Epidermal melanocyte (primary cell): ENCODE measurements around the gene BMPER.

ENCODE experiments used
- DNase-seq: peaks from one replicate; pipeline ENCODE4 v3.0.0; 2011; ENCODE audit warnings: low spot score; ENCODE audit not compliant: insufficient read length

The BMPER gene

GRCh38 chr7:33922820-33923219 is 17.5 kb downstream of the BMPER start:
- DNase-seq: no peak

- DNase-seq: no peak
Measured at GRCh38 chr7:33923440-33924229, 18.3 kb downstream of the BMPER start.

GRCh38 chr7:33926535-33926934 is 21.2 kb downstream of the BMPER start:
- DNase-seq: no peak

- DNase-seq: no peak
Measured at GRCh38 chr7:33928986-33929385, 23.6 kb downstream of the BMPER start.

- no peak for DNase-seq
Measured at GRCh38 chr7:33932221-33932620, 26.9 kb downstream of the BMPER start.

- peak; percentile 51 for DNase-seq
Measured at GRCh38 chr7:33932832-33933468, 27.6 kb downstream of the BMPER start.

- peak; percentile 48 for DNase-seq
Measured at GRCh38 chr7:33933611-33934281, 28.4 kb downstream of the BMPER start.

GRCh38 chr7:33934391-33934790 is 29.1 kb downstream of the BMPER start:
- DNase-seq: no peak

- no peak for DNase-seq
Measured at GRCh38 chr7:33936503-33936902, 31.2 kb downstream of the BMPER start.

- DNase-seq: no peak
Measured at GRCh38 chr7:33937871-33938270, 32.5 kb downstream of the BMPER start.

- no peak for DNase-seq
Measured at GRCh38 chr7:33939121-33939520, 33.8 kb downstream of the BMPER start.

GRCh38 chr7:33940503-33940902 is 35.2 kb downstream of the BMPER start:
- DNase-seq: no peak

- DNase-seq: no peak
Measured at GRCh38 chr7:33941418-33941817, 36.1 kb downstream of the BMPER start.

GRCh38 chr7:33946094-33946699 is 40.9 kb downstream of the BMPER start:
- no peak for DNase-seq

GRCh38 chr7:33950047-33950714 is 44.8 kb downstream of the BMPER start:
- DNase-seq: no peak

- no peak for DNase-seq
Measured at GRCh38 chr7:33952824-33953223, 47.5 kb downstream of the BMPER start.

GRCh38 chr7:33958104-33958503 is 52.8 kb downstream of the BMPER start:
- no peak for DNase-seq

- DNase-seq: no peak
Measured at GRCh38 chr7:33959676-33960075, 54.3 kb downstream of the BMPER start.

GRCh38 chr7:33961948-33962347 is 56.6 kb downstream of the BMPER start:
- no peak for DNase-seq

- no peak for DNase-seq
Measured at GRCh38 chr7:33964417-33965182, 59.3 kb downstream of the BMPER start.
